ENCODE results near the gene DYNLRB2. TPM values are rescaled to one million over a fixed set of nuclear protein-coding genes. Genes with fewer than 3 reads are reported as not detected.
A peak's percentile ranks its signal among the peaks of the same experiment; 100 is the strongest.

DYNLRB2 gene
- total and polyA plus RNA-seq, 2 of the 13 experiments (the other 11 are each of a cell fraction or from before 2014, with no cell fraction given), result not detected

GRCh38 chr16:80540516-80541305 lies at the start of gene DYNLRB2 (continued):
- TF ChIP-seq ZNF441 (CRISPR knock-in tag; IDR thresholded peaks at IDR 0.05; ENCODE audit: borderline replicate concordance), result peak; percentile 79; the same call in 1 of the 2 replicates
- peak; percentile 79 for TF ChIP-seq ZNF264 (CRISPR knock-in tag; IDR thresholded peaks at IDR 0.05)
- no peak for TF ChIP-seq ZNF780A (CRISPR knock-in tag; IDR thresholded peaks at IDR 0.05)
- TF ChIP-seq SMARCC2 (IDR thresholded peaks at IDR 0.05), result no peak
- TF ChIP-seq SMAD9 (CRISPR knock-in tag; IDR thresholded peaks at IDR 0.05), result no peak
- 0 out of 2 replicates have a peak, but pooled peaks have one; percentile 35 for TF ChIP-seq TOE1 (CRISPR knock-in tag; IDR thresholded peaks at IDR 0.05)
- TF ChIP-seq TRIM22 (IDR thresholded peaks at IDR 0.05), result no peak
- no peak for TF ChIP-seq RAD21 (CRISPR knock-in tag; IDR thresholded peaks at IDR 0.05)
- TF ChIP-seq ZNF790 (CRISPR knock-in tag; IDR thresholded peaks at IDR 0.05; ENCODE audit: borderline replicate concordance), result peak; percentile 83
- TF ChIP-seq ZNF512B (CRISPR knock-in tag; IDR thresholded peaks at IDR 0.05; ENCODE audit: borderline replicate concordance), result peak; percentile 42; the same call in 1 of the 2 replicates
- TF ChIP-seq MEIS1 (CRISPR knock-in tag; IDR thresholded peaks at IDR 0.05; ENCODE audit: borderline replicate concordance), result no peak
- peak; percentile 36 to 89; a peak in 2 of 4 replicates for TF ChIP-seq KLF16 (CRISPR knock-in tag; IDR thresholded peaks at IDR 0.05)
- TF ChIP-seq ZFAT (CRISPR knock-in tag; conservative IDR thresholded peaks at IDR 0.05), result no peak; the same call in 1 of the 2 replicates
- peak; percentile 50; the same call in 1 of the 2 replicates for TF ChIP-seq CREM (IDR thresholded peaks at IDR 0.05)
- no peak for TF ChIP-seq CREM (CRISPR knock-in tag; IDR thresholded peaks at IDR 0.05)
- TF ChIP-seq NKX3-1 (CRISPR knock-in tag; IDR thresholded peaks at IDR 0.05), result peak; percentile 71; the same call in 1 of the 2 replicates
- TF ChIP-seq ZNF7 (CRISPR knock-in tag; IDR thresholded peaks at IDR 0.05), result no peak
- peak; percentile 85; the same call in 1 of the 2 replicates for TF ChIP-seq ERF (CRISPR knock-in tag; IDR thresholded peaks at IDR 0.05)
- peak; percentile 32; the same call in 1 of the 2 replicates for TF ChIP-seq ZNF646 (CRISPR knock-in tag; IDR thresholded peaks at IDR 0.05)
- peak; percentile 56; the same call in 1 of the 2 replicates for TF ChIP-seq ZSCAN29 (CRISPR knock-in tag; conservative IDR thresholded peaks at IDR 0.05)

Data from HepG2 (cell line).